OCI-LY1 (cell line): Measurements from ENCODE around the gene GJB3.

Experiments used
- H2AFZ ChIP-seq: fragments of 200-600 bp; sonication (generic), shearing (Covaris generic); 2 replicates; pipeline ENCODE4 v1.6.0; 2014; ENCODE audit warnings: antibody characterized with exemption, mild to moderate bottlenecking, low read length
- H3F3A ChIP-seq: fragments of 200-600 bp; sonication (generic), shearing (Covaris generic); 2 replicates; pipeline ENCODE4 v1.6.0; 2014; ENCODE audit warnings: mild to moderate bottlenecking, antibody characterized with exemption, low read length, moderate library complexity; ENCODE audit not compliant: insufficient read depth
- H3K27ac ChIP-seq: fragments of 200-600 bp; sonication (generic); 2 replicates; pipeline ENCODE4 v1.5.1; 2014; ENCODE audit warnings: low read length, mixed run types, mild to moderate bottlenecking, low read depth; ENCODE audit not compliant: poor library complexity, severe bottlenecking
- H3K27me3 ChIP-seq: fragments of 200-600 bp; sonication (generic); 2 replicates; pipeline ENCODE4 v1.6.0; 2014; ENCODE audit warnings: antibody characterized with exemption, mild to moderate bottlenecking, low read length, moderate library complexity; ENCODE audit not compliant: insufficient read depth
- H3K36me3 ChIP-seq: fragments of 200-600 bp; sonication (generic); 2 replicates; pipeline ENCODE4 v1.6.1; 2014; ENCODE audit warnings: mild to moderate bottlenecking, antibody characterized with exemption, low read length, moderate library complexity, mixed read lengths; ENCODE audit not compliant: insufficient read depth
- H3K4me1 ChIP-seq: fragments of 200-600 bp; sonication (generic); 2 replicates; pipeline ENCODE4 v1.5.1; 2014; ENCODE audit warnings: mild to moderate bottlenecking, low read length, moderate library complexity; ENCODE audit not compliant: insufficient read depth, severe bottlenecking
- H3K4me2 ChIP-seq: fragments of 200-600 bp; sonication (generic), shearing (Covaris generic); 2 replicates; pipeline ENCODE4 v1.6.1; 2014; ENCODE audit warnings: low read length
- H3K4me3 ChIP-seq: fragments of 200-600 bp; sonication (generic); 2 replicates; pipeline ENCODE4 v1.5.1; 2014; ENCODE audit warnings: low read length, low read depth, mild to moderate bottlenecking, mixed read lengths; ENCODE audit not compliant: poor library complexity, severe bottlenecking
- H3K79me2 ChIP-seq: fragments of 200-600 bp; shearing (Covaris generic); 2 replicates; pipeline ENCODE4 v1.6.1; 2016; ENCODE audit warnings: mixed run types, low read length, mixed read lengths; ENCODE audit not compliant: insufficient read depth
- H3K9ac ChIP-seq: fragments of 200-600 bp; sonication (generic), shearing (Covaris generic); 2 replicates; pipeline ENCODE4 v1.6.1; 2014; ENCODE audit warnings: mild to moderate bottlenecking, low read length, mixed read lengths
- H3K9me2 ChIP-seq: fragments of 200-600 bp; sonication (generic), shearing (Covaris generic); 2 replicates; pipeline ENCODE4 v1.6.1; 2014; ENCODE audit warnings: low read depth, mild to moderate bottlenecking, low read length, mixed read lengths
- H3K9me3 ChIP-seq: fragments of 200-600 bp; shearing (Covaris generic); 2 replicates; pipeline ENCODE4 v1.6.1; 2014; ENCODE audit warnings: low read length, mixed read lengths
- H4K20me1 ChIP-seq: fragments of 200-600 bp; sonication (generic), shearing (Covaris generic); 2 replicates; pipeline ENCODE4 v1.6.0; 2016; ENCODE audit warnings: mild to moderate bottlenecking, low read length; ENCODE audit not compliant: insufficient read depth
- EZH2 ChIP-seq: fragments of 200-600 bp; sonication (generic), shearing (Covaris generic); IDR thresholded peaks from 2 replicates; pipeline ENCODE4 v1.8.0; 2017; ENCODE audit warnings: borderline replicate concordance, mixed run types, mild to moderate bottlenecking, antibody characterized with exemption, low read length, moderate library complexity, mixed read lengths
- TF ChIP-seq, protein P1 (sequence below): fragments of 200-600 bp; sonication (generic), shearing (Covaris generic); IDR thresholded peaks from 2 replicates; pipeline ENCODE4 v1.5.1; 2017; ENCODE audit warnings: mild to moderate bottlenecking, antibody characterized with exemption, low read length, moderate library complexity, mixed read lengths

GJB3 gene

DNA sequence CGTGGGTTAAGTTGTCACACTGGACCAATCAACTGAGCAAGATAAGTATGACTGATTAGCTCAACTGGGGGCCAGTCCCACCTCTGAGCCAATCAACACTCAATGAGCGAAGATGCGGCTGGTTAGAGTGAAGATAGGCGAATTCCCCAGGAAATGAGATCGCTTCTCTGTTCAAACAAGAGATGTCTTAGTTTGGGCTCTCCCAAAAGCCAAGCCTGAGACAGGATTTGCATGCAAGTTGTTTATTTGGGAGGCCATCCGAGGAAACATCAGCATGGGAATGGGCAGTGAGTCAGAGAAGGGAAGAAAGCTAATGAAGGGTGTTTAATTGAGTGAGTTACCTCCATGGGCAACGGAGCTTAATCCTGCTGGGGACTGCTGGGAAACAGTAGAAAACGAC lies 31.0 kb upstream of the GJB3 start:
- Histone ChIP-seq H3K9me3 (no peaks in the 10 kb centered on the region), H3K36me3 (no peaks in the 10 kb centered on the region), H3K9ac (no peak overlapping the region), H4K20me1 (no peaks in the 10 kb centered on the region), H3K4me1 (no peaks in the 10 kb centered on the region), H2AFZ (no peak overlapping the region), H3K4me2 (no peak overlapping the region), H3K9me2 (no peaks in the 10 kb centered on the region), H3K27me3 (no peaks in the 10 kb centered on the region), H3K4me3 (no peak overlapping the region), H3K27ac (no peak overlapping the region), H3F3A (no peaks in the 10 kb centered on the region), H3K79me2 (no peaks in the 10 kb centered on the region)
- TF ChIP-seq EZH2, result no peak
- TF ChIP-seq, protein P1, sequence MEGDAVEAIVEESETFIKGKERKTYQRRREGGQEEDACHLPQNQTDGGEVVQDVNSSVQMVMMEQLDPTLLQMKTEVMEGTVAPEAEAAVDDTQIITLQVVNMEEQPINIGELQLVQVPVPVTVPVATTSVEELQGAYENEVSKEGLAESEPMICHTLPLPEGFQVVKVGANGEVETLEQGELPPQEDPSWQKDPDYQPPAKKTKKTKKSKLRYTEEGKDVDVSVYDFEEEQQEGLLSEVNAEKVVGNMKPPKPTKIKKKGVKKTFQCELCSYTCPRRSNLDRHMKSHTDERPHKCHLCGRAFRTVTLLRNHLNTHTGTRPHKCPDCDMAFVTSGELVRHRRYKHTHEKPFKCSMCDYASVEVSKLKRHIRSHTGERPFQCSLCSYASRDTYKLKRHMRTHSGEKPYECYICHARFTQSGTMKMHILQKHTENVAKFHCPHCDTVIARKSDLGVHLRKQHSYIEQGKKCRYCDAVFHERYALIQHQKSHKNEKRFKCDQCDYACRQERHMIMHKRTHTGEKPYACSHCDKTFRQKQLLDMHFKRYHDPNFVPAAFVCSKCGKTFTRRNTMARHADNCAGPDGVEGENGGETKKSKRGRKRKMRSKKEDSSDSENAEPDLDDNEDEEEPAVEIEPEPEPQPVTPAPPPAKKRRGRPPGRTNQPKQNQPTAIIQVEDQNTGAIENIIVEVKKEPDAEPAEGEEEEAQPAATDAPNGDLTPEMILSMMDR, result no peak

DNA sequence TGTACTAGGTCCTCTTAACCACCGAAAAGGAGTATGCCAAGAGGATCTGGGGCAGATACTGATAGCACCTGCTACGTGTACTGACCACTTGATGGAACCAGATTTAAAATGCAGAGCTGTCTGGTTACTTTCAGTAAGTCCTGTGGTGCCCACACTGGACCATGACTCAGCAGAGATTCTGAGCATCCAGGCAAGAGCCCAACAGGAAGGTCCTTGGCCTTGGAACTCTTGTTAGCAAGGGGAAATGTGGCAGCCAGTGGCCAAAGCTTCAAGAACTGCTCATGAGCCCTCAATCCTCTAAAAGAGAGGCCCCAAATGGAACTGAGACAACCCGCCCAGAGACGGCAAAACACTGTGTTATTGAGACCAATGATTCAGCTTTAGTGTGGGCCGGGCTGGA lies 30.4 kb upstream of the GJB3 start:
- Histone ChIP-seq H3K4me2 (no peak overlapping the region), H3K9me2 (no peaks in the 10 kb centered on the region), H3K36me3 (no peaks in the 10 kb centered on the region), H3K79me2 (no peaks in the 10 kb centered on the region), H3F3A (no peaks in the 10 kb centered on the region), H3K27me3 (no peaks in the 10 kb centered on the region), H2AFZ (no peak overlapping the region), H3K9ac (no peak overlapping the region), H3K4me1 (no peaks in the 10 kb centered on the region), H4K20me1 (no peaks in the 10 kb centered on the region), H3K27ac (no peak overlapping the region), H3K4me3 (no peak overlapping the region), H3K9me3 (no peaks in the 10 kb centered on the region)
- no peak for TF ChIP-seq EZH2
- TF ChIP-seq, protein P1, result no peak

DNA sequence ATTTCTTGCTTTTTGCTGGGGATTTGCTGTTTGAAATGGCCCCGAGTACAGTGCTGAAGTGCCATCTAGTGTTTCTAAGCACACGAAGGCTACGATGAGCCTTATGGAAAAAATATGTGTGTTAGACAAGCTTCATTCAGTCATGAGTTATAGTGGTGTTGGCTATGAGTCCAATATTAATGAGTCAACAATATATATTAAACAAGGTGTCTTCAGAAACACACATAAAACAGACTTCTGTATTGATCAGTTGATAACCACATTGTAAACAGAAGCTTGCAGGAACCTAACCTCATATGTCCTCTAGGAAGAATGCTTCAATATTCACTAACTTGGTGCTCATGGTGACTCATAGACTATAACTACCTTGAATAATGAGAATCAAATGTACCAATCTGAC lies 27.9 kb upstream of the GJB3 start:
- Histone ChIP-seq H3K9ac (no peak overlapping the region), H3F3A (no peaks in the 10 kb centered on the region), H3K79me2 (no peaks in the 10 kb centered on the region), H3K4me3 (no peak overlapping the region), H3K36me3 (no peaks in the 10 kb centered on the region), H3K9me3 (no peaks in the 10 kb centered on the region), H4K20me1 (no peaks in the 10 kb centered on the region), H2AFZ (no peak overlapping the region), H3K27ac (no peak overlapping the region), H3K9me2 (no peaks in the 10 kb centered on the region), H3K27me3 (no peaks in the 10 kb centered on the region; the same call in 1 of the 2 replicates), H3K4me1 (no peaks in the 10 kb centered on the region), H3K4me2 (no peak overlapping the region)
- TF ChIP-seq EZH2, result no peak

DNA sequence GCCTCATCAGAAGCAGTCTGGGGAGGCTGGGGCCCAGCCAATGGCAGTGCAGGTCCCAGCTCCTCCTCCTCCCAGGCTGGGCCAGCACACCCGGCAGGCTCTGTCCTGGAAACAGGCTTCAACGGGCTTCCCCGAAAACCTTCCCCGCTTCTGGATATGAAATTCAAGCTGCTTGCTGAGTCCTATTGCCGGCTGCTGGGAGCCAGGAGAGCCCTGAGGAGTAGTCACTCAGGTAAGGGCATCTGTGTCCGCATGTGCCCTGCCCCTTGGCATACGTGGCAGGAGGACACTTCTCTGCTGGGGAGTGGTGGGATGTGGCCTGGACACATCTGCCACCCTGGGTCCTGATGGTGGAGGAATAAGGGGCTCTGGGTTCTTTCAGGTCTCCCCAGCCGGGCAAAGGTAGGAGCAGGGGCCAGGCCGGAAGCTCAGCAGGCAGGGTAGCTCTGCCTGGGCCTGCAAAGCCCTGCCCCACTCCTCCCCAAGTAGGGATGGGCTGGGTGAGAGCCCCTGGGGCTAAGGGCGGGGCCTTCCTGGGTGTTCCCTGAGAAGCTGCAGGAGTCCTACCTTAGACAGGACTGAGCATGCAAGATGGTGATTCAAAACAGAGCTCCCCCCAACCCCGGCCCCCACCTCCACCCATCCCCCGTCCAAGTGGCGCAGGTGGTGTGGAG lies 25.9 kb upstream of the GJB3 start, which contains the start of gene GJB5:
Gene GJB5 (plus strand): TSS at position 84 of the 674 bp plus-strand sequence. CDS start 2,284 bp downstream, outside the sequence.
- Histone ChIP-seq H3K9ac (no peak within 1 kb of the TSS), H2AFZ (no peak within 1 kb of the TSS), H3K4me3 (no peak within 1 kb of the TSS)

More for the DNA sequence above, 25.9 kb upstream of the GJB3 start, which contains the start of gene GJB5:
- TF ChIP-seq, protein P1, result no peak
- no peak for TF ChIP-seq EZH2
- Histone ChIP-seq H3K36me3 (no peaks in the 10 kb centered on the region), H3K9me2 (no peaks in the 10 kb centered on the region), H3K9me3 (no peaks in the 10 kb centered on the region), H4K20me1 (no peaks in the 10 kb centered on the region), H3F3A (no peaks in the 10 kb centered on the region), H3K4me2 (no peak within 1 kb of the TSS), H3K79me2 (no peaks in the 10 kb centered on the region), H3K27ac (no peak within 1 kb of the TSS), H3K4me1 (no peaks in the 10 kb centered on the region), H3K27me3 (no peaks in the 10 kb centered on the region; the same call in 1 of the 2 replicates)
